HG03064 (cell line): Measurements from ENCODE around the gene RCC1.
"Not testable (repeated sequence)": the region's sequence is repeated elsewhere in the genome, so short reads cannot be mapped to it uniquely, and the experiment has no call there.

Experiments
- ATAC-seq: cut with Tn5 transposase; IDR thresholded peaks from one replicate; pipeline ENCODE4 v1.9.1; 2021; ENCODE audit warnings: low read depth; ENCODE audit not compliant: unreplicated experiment

Gene RCC1

GRCh38 chr1:28505406-28506187, at the start of gene RCC1:
Gene RCC1, plus strand, starts transcription at chr1:28506043. Its CDS starts 23,824 bp downstream, at chr1:28529867.
- peak; percentile 72 for ATAC-seq

GRCh38 chr1:28456078-28456477, 49.8 kb upstream of the RCC1 start:
- no peak for ATAC-seq

- ATAC-seq, result no peak
Measured at GRCh38 chr1:28457678-28458077, 48.2 kb upstream of the RCC1 start.

- no peak for ATAC-seq
Measured at GRCh38 chr1:28458237-28459228, 47.3 kb upstream of the RCC1 start.

- no peak for ATAC-seq
Measured at GRCh38 chr1:28466226-28466778, 39.5 kb upstream of the RCC1 start.

- no peak for ATAC-seq
Measured at GRCh38 chr1:28470146-28470545, 35.7 kb upstream of the RCC1 start.

- ATAC-seq, result not testable (repeated sequence)
Measured at GRCh38 chr1:28479497-28479896, 26.3 kb upstream of the RCC1 start.

GRCh38 chr1:28480308-28480707, 25.5 kb upstream of the RCC1 start:
- no peak for ATAC-seq

GRCh38 chr1:28482138-28482537, 23.7 kb upstream of the RCC1 start:
- no peak for ATAC-seq

- no peak for ATAC-seq
Measured at GRCh38 chr1:28482702-28483101, 23.1 kb upstream of the RCC1 start.

GRCh38 chr1:28494737-28495136, 11.1 kb upstream of the RCC1 start:
- no peak for ATAC-seq

GRCh38 chr1:28499553-28499952, 6.3 kb upstream of the RCC1 start:
- no peak for ATAC-seq

- ATAC-seq, result no peak
Measured at GRCh38 chr1:28501925-28502324, 3.9 kb upstream of the RCC1 start.

GRCh38 chr1:28503117-28503516, 2.7 kb upstream of the RCC1 start:
- ATAC-seq, result no peak

GRCh38 chr1:28506907-28507246, 1.0 kb downstream of the RCC1 start:
- no peak for ATAC-seq

GRCh38 chr1:28507247-28507645, 1.4 kb downstream of the RCC1 start:
- no peak for ATAC-seq

- no peak for ATAC-seq
Measured at GRCh38 chr1:28507646-28508434, 2.0 kb downstream of the RCC1 start.

- no peak for ATAC-seq
Measured at GRCh38 chr1:28508435-28508754, 2.6 kb downstream of the RCC1 start.

GRCh38 chr1:28509705-28510272, 3.9 kb downstream of the RCC1 start:
- ATAC-seq, result no peak

- no peak for ATAC-seq
Measured at GRCh38 chr1:28510273-28510969, 4.6 kb downstream of the RCC1 start.
